HepG2 (cell line): ENCODE measurements around the gene DST. TPM values are rescaled to one million over a fixed set of nuclear protein-coding genes. Genes with fewer than 3 reads are reported as not detected.
A peak's percentile ranks its signal among the peaks of the same experiment; 100 is the strongest.

Experiments
- BCL6 ChIP-seq: IDR thresholded peaks from 2 replicates; pipeline ENCODE4 v1.6.1; 2016; ENCODE audit warnings: missing genetic modification reagents, missing compliant biosample characterization
- FOXK1 ChIP-seq: sonication (generic); formaldehyde crosslinking; IDR thresholded peaks from 2 replicates; pipeline ENCODE4 v1.4.0; 2020; ENCODE audit warnings: low read depth, missing genetic modification reagents, borderline replicate concordance
- NFIC ChIP-seq: IDR thresholded peaks from 2 replicates; pipeline ENCODE4 v1.6.1; 2012; ENCODE audit warnings: mild to moderate bottlenecking, low read length, inconsistent platforms
- NR2C2 ChIP-seq: sonication (generic); formaldehyde crosslinking; IDR thresholded peaks from 2 replicates; pipeline ENCODE4 v1.4.0; 2020; ENCODE audit warnings: missing genetic modification reagents, mild to moderate bottlenecking, moderate library complexity, borderline replicate concordance
- REL ChIP-seq: sonication (generic); formaldehyde crosslinking; conservative IDR thresholded peaks from 2 replicates; pipeline ENCODE4 v1.8.0; 2022; ENCODE audit warnings: mild to moderate bottlenecking, missing genetic modification reagents, moderate library complexity
- RFX1 ChIP-seq: fragments of 450-650 bp; IDR thresholded peaks from 2 replicates; pipeline ENCODE4 v1.6.1; 2017
- RFX3 ChIP-seq: IDR thresholded peaks from 2 replicates; pipeline ENCODE4 v1.6.1; 2016; ENCODE audit warnings: missing biosample characterization, missing genetic modification reagents
- SALL1 ChIP-seq: sonication (generic); formaldehyde crosslinking; IDR thresholded peaks from 2 replicates; pipeline ENCODE4 v1.8.0; 2022; ENCODE audit warnings: mild to moderate bottlenecking, missing genetic modification reagents
- SP1 ChIP-seq, 2 experiments: fragments of 450-650 bp in 1 of 2; sonication (generic) in 1 of 2; formaldehyde crosslinking in 1 of 2; IDR thresholded peaks; 2 replicates each; pipeline versions ENCODE4 v1.4.0 to v1.6.1; 2016 to 2020; ENCODE audit warnings: missing genetic modification reagents in 1 of 2
- TBX3 ChIP-seq: fragments of 450-650 bp; IDR thresholded peaks from 2 replicates; pipeline ENCODE4 v1.6.1; 2017; ENCODE audit warnings: antibody characterized with exemption, mild to moderate bottlenecking, inconsistent platforms, borderline replicate concordance
- ZBTB38 ChIP-seq: sonication (generic); formaldehyde crosslinking; IDR thresholded peaks from 2 replicates; pipeline ENCODE4 v1.5.1; 2020; ENCODE audit warnings: mild to moderate bottlenecking, missing genetic modification reagents
- ZBTB7B ChIP-seq: sonication (generic); formaldehyde crosslinking; IDR thresholded peaks from 2 replicates; pipeline ENCODE4 v1.4.0; 2020; ENCODE audit warnings: missing genetic modification reagents
- ZFYVE20 ChIP-seq: sonication (generic); formaldehyde crosslinking; IDR thresholded peaks from 2 replicates; pipeline ENCODE4 v1.8.0; 2023; ENCODE audit warnings: low read depth, mild to moderate bottlenecking, moderate library complexity, missing genetic modification reagents, borderline replicate concordance
- ZNF563 ChIP-seq: sonication (generic); formaldehyde crosslinking; IDR thresholded peaks from 2 replicates; pipeline ENCODE4 v1.8.0; 2022; ENCODE audit warnings: mild to moderate bottlenecking, moderate library complexity, missing genetic modification reagents
- polyA plus RNA-seq, 8 experiments: library from polyadenylated mRNA; depleted of rRNA in 3 of 8; stranded (reverse) in 7 of 8; unstranded in 1 of 8; fragments of >200 nt; fragmentation: Illumina TruSeq in 4 of 8; extraction: Trizol in 4 of 8; gene quantifications; 2 replicates each; pipeline versions ENCODE4 v1.2.1 to v1.2.3, GENCODE V29; 2011 to 2016; ENCODE audit warnings: low read depth in 4 of 8, missing spikeins in 1 of 8, mixed read lengths in 1 of 8; ENCODE audit not compliant: insufficient read depth in 1 of 8
- total RNA-seq, 5 experiments: library from RNA; depleted of rRNA; stranded (reverse); fragments of >200 nt; fragmentation: Illumina TruSeq; extraction: Trizol; gene quantifications; 2 replicates each; pipeline ENCODE4 v1.2.3, GENCODE V29; 2016; ENCODE audit warnings: low read depth in 1 of 5
- TF ChIP-seq, protein P1 (sequence below): sonication (generic); formaldehyde crosslinking; IDR thresholded peaks from 2 replicates; pipeline ENCODE4 v1.8.1; 2023; ENCODE audit warnings: mild to moderate bottlenecking, missing genetic modification reagents
- TF ChIP-seq, protein P2 (sequence below): IDR thresholded peaks from 2 replicates; pipeline ENCODE4 v1.6.1; 2016; ENCODE audit warnings: low read depth, missing genetic modification reagents, missing compliant biosample characterization
- TF ChIP-seq, protein P3 (sequence below): sonication (generic); formaldehyde crosslinking; IDR thresholded peaks from 2 replicates; pipeline ENCODE4 v1.9.0; 2022; ENCODE audit warnings: missing genetic modification reagents, mild to moderate bottlenecking, borderline replicate concordance
- TF ChIP-seq, protein P4 (sequence below): sonication (generic); formaldehyde crosslinking; IDR thresholded peaks from 2 replicates; pipeline ENCODE4 v1.5.1; 2020; ENCODE audit warnings: missing genetic modification reagents, mild to moderate bottlenecking, borderline replicate concordance
- TF ChIP-seq, protein P5 (sequence below): sonication (generic); formaldehyde crosslinking; IDR thresholded peaks from 2 replicates; pipeline ENCODE4 v1.4.0; 2020; ENCODE audit warnings: missing genetic modification reagents

Gene DST
- total and polyA plus RNA-seq, 2 of the 13 experiments (the other 11 are each of a cell fraction or from before 2014, with no cell fraction given), result 64.4 to 89.0 TPM

DNA sequence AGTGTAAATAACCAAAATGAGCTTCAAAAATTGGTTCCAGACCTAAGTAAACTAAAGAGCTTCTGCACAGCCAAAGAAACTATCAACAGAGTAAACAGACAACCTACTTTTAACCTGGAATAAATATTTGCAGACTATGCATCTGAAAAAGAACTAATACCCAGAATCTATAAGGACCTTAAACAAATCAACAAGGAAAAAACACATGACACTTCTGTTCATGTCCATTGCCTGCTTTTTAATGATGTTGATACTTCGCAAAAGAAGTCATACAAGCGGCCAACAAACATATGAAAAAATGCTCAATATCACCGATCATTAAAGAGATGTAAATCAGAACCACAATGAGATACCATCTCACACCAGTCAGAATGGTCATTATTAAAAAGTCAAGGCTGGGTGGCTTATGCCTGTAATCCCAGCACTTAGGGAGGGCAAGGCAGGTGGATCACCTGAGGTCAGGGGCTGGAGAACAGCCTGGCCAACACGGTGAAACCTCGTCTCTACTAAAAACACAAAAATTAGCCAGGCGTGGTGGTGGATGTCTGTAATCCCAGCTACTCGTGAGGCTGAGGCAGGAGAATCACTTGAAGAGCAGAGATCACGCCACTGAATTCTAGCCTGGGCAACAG is 42.5 kb upstream of the DST start (continued):
- no peak for TF ChIP-seq SP1 (IDR thresholded peaks at IDR 0.05)
- no peak for TF ChIP-seq SP1 (CRISPR knock-in tag; IDR thresholded peaks at IDR 0.05)
- no peak for TF ChIP-seq ZFYVE20 (CRISPR knock-in tag)
- TF ChIP-seq SALL1, result peak; percentile 50; the same call in 1 of the 2 replicates
- TF ChIP-seq, protein P1, sequence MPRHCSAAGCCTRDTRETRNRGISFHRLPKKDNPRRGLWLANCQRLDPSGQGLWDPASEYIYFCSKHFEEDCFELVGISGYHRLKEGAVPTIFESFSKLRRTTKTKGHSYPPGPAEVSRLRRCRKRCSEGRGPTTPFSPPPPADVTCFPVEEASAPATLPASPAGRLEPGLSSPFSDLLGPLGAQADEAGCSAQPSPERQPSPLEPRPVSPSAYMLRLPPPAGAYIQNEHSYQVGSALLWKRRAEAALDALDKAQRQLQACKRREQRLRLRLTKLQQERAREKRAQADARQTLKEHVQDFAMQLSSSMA (CRISPR knock-in tag), result no peak
- peak; percentile 67 for TF ChIP-seq BCL6 (CRISPR knock-in tag)
- TF ChIP-seq, protein P2, sequence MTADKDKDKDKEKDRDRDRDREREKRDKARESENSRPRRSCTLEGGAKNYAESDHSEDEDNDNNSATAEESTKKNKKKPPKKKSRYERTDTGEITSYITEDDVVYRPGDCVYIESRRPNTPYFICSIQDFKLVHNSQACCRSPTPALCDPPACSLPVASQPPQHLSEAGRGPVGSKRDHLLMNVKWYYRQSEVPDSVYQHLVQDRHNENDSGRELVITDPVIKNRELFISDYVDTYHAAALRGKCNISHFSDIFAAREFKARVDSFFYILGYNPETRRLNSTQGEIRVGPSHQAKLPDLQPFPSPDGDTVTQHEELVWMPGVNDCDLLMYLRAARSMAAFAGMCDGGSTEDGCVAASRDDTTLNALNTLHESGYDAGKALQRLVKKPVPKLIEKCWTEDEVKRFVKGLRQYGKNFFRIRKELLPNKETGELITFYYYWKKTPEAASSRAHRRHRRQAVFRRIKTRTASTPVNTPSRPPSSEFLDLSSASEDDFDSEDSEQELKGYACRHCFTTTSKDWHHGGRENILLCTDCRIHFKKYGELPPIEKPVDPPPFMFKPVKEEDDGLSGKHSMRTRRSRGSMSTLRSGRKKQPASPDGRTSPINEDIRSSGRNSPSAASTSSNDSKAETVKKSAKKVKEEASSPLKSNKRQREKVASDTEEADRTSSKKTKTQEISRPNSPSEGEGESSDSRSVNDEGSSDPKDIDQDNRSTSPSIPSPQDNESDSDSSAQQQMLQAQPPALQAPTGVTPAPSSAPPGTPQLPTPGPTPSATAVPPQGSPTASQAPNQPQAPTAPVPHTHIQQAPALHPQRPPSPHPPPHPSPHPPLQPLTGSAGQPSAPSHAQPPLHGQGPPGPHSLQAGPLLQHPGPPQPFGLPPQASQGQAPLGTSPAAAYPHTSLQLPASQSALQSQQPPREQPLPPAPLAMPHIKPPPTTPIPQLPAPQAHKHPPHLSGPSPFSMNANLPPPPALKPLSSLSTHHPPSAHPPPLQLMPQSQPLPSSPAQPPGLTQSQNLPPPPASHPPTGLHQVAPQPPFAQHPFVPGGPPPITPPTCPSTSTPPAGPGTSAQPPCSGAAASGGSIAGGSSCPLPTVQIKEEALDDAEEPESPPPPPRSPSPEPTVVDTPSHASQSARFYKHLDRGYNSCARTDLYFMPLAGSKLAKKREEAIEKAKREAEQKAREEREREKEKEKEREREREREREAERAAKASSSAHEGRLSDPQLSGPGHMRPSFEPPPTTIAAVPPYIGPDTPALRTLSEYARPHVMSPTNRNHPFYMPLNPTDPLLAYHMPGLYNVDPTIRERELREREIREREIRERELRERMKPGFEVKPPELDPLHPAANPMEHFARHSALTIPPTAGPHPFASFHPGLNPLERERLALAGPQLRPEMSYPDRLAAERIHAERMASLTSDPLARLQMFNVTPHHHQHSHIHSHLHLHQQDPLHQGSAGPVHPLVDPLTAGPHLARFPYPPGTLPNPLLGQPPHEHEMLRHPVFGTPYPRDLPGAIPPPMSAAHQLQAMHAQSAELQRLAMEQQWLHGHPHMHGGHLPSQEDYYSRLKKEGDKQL (CRISPR knock-in tag), result peak; percentile 89
- no peak for TF ChIP-seq RFX3 (CRISPR knock-in tag)
- TF ChIP-seq ZNF563 (CRISPR knock-in tag), result no peak
- TF ChIP-seq REL (CRISPR knock-in tag), result no peak
- no peak for TF ChIP-seq ZBTB7B (CRISPR knock-in tag)
- peak; percentile 87; the same call in 1 of the 2 replicates for TF ChIP-seq NFIC
- TF ChIP-seq TBX3, result peak; percentile 80; the same call in 1 of the 2 replicates
- peak; percentile 77; the same call in 1 of the 2 replicates for TF ChIP-seq FOXK1
- TF ChIP-seq RFX1, result no peak
- TF ChIP-seq, protein P3, sequence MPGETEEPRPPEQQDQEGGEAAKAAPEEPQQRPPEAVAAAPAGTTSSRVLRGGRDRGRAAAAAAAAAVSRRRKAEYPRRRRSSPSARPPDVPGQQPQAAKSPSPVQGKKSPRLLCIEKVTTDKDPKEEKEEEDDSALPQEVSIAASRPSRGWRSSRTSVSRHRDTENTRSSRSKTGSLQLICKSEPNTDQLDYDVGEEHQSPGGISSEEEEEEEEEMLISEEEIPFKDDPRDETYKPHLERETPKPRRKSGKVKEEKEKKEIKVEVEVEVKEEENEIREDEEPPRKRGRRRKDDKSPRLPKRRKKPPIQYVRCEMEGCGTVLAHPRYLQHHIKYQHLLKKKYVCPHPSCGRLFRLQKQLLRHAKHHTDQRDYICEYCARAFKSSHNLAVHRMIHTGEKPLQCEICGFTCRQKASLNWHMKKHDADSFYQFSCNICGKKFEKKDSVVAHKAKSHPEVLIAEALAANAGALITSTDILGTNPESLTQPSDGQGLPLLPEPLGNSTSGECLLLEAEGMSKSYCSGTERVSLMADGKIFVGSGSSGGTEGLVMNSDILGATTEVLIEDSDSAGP (CRISPR knock-in tag), result no peak
- TF ChIP-seq NR2C2 (CRISPR knock-in tag), result 0 out of 2 replicates have a peak, but pooled peaks have one; percentile 8
- TF ChIP-seq, protein P4, sequence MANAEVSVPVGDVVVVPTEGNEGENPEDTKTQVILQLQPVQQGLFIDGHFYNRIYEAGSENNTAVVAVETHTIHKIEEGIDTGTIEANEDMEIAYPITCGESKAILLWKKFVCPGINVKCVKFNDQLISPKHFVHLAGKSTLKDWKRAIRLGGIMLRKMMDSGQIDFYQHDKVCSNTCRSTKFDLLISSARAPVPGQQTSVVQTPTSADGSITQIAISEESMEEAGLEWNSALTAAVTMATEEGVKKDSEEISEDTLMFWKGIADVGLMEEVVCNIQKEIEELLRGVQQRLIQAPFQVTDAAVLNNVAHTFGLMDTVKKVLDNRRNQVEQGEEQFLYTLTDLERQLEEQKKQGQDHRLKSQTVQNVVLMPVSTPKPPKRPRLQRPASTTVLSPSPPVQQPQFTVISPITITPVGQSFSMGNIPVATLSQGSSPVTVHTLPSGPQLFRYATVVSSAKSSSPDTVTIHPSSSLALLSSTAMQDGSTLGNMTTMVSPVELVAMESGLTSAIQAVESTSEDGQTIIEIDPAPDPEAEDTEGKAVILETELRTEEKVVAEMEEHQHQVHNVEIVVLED (CRISPR knock-in tag), result no peak
- TF ChIP-seq ZBTB38 (CRISPR knock-in tag), result peak; percentile 68
- TF ChIP-seq, protein P5, sequence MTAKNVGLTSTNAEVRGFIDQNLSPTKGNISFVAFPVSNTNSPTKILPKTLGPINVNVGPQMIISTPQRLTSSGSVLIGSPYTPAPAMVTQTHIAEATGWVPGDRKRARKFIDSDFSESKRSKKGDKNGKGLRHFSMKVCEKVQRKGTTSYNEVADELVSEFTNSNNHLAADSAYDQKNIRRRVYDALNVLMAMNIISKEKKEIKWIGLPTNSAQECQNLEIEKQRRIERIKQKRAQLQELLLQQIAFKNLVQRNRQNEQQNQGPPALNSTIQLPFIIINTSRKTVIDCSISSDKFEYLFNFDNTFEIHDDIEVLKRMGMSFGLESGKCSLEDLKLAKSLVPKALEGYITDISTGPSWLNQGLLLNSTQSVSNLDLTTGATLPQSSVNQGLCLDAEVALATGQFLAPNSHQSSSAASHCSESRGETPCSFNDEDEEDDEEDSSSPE, result no peak
